Measurements from ENCODE around the gene SAFB. TPM values are rescaled to one million over a fixed set of nuclear protein-coding genes. Genes with fewer than 3 reads are reported as not detected.

The SAFB gene
- total RNA-seq, result 91.5 TPM

DNA sequence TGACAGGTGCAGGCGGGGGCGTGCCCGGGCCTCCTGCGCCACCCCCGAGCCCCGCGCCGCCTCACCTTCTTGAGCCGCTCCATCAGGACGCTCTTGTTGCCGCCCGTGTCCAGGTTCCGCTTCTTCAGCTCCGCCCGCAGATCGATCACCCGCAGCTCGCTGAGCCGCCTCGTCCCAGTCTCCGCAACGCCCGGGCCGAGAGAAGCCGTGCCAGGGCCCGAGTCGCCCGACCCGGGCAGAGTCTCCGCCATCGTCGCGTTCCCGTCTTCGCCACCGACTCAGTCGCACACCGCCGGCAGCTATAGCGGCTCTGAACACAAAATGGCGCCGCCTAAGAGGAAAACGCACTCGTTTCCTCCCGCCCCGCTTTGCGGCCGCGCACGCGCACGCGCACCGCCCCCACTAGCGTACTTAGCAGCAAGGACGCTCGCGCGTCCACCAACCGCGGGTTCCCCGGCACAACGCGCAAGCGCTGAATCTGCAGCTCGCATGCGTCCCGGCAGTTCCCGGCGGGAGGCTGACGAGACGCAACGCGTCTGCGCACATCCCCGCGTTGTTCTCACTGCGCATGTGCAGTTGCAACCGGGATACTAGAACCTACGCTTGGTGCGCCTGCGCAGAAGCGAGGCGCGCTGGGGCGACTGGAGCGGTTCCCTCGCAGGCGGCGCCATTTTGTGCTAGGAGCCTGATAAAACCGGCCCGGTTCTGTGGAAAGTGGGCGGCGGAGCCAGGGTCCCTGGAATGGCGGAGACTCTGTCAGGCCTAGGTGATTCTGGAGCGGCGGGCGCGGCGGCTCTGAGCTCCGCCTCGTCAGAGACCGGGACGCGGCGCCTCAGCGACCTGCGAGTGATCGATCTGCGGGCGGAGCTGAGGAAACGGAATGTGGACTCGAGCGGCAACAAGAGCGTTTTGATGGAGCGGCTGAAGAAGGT is at the start of gene SAFB, which contains the start of gene SAFB2:
Gene SAFB, plus strand, starts transcription at position 619 of the 932 bp plus-strand sequence. Its CDS starts 123 bp downstream, at position 742.
Gene SAFB2, minus strand, starts transcription at position 312 of the 932 bp plus-strand sequence. Its CDS starts 61 bp downstream, at position 251.
- peak; percentile 100 for DNase-seq

DNA sequence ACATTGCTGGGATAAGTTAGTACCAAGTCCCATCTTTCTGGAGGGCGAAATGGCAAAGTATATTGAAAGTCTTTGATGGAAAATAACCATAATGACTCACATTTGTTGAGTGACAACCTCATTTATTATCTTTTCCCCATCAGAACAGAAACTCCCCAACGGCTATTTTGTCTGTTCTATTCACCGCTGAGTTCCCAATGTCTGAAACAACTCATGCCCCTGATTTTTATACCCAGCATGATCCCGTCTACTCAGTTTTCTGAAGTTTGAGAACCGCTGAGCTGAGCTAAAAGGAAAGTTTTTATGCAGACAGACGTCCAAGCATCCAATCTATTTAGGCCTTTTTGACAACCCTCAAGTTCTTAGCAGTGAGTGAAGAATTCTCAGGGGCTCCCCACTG is 47.3 kb upstream of the SAFB start:
- DNase-seq, result no peak

DNA sequence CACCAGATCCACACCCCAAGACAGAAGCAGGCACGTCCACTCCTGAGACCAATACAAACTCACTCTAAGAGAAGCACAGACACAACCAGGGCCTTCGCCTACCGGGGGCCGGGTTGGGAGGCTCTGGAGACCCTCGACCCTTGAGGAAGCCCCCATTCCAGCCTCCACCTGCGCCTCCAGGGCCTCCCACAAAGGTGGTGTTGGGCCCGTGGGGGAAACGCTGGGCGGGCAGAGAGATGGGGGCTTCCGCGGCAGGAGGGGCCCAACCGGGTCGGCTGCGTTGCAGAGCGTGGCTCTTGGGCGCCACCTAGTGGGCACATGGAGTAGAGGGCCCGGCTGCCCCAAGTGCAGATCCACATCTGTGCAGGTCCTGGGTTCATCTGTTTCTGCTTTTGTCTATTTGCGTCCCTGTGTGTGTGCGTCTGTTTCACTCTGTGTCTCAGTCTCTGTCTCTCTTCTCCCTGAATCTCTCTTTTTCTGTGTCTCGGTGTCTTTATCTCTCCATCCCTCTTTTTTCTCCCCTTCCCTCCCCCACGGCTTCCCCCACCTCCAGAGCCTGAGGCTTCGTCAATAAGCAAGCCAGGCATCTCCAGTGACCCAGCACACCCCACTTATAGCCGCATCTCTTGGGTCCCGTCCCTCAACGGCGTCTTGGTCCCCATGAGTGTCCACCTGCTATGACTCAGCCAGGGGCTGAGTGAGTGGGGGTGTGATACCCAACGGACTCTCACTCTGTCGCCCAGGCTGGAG is 44.6 kb upstream of the SAFB start:
- peak; percentile 86 for DNase-seq

DNA sequence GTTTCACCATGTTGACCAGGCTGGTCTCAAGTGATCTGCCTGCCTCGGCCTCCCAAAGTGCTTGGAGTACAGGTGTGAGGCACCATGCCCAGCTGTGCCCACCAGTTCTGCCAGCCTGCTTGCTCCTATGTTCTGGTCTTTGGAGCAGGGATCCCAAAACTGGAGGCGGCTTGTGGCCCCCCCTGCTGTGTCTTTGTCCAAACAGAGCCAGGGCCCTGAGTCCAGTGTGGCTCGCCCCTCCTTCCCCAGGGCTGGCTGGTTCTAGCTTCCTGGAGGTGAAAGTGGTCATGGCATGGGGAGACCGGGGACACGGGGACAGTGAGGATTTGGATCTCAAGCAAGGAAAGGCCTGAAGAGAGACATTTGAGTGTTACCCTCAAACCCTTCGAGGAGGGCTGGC is 43.6 kb upstream of the SAFB start:
- no peak for DNase-seq

DNA sequence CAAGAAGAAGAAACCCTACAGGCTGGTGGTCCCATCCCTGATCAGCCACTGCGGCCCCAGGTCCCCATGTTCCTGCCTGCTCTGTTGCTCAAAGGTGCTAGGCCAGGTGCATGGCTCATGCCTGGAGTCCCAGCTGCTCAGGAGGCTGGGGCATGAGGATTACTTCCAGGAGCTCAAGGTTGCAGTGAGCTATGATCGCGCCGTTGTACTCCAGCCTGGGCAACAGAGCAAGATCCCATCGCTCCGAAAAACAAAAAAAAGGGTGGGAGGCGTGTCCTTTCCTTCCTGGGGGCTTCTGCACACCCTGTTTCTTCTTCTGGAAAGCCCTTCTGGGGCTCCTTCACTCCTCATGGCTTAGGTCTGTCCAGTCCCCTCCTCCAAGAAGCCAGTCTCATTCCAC is 43.2 kb upstream of the SAFB start:
- DNase-seq, result no peak

DNA sequence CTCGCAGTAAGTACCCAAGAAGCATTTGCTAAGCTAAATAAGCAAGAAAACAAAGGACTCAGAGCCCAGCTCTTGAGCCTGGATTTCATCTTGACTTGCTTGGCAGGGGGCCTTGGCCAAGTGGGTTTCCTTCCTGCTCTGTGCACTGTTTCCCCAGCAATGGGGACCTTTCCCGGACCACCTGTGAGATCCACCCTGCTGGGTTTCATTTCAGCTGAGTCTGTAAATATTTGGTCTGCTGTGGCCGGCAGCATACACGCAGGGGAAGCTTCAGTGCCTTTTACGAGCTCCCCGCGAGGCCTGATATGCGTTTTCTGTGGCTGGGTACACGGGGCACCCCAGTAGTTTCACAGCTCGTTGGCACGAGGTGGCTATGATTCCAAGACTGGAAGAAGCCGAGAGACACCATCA is 42.7 kb upstream of the SAFB start:
- DNase-seq, result peak; percentile 68

DNA sequence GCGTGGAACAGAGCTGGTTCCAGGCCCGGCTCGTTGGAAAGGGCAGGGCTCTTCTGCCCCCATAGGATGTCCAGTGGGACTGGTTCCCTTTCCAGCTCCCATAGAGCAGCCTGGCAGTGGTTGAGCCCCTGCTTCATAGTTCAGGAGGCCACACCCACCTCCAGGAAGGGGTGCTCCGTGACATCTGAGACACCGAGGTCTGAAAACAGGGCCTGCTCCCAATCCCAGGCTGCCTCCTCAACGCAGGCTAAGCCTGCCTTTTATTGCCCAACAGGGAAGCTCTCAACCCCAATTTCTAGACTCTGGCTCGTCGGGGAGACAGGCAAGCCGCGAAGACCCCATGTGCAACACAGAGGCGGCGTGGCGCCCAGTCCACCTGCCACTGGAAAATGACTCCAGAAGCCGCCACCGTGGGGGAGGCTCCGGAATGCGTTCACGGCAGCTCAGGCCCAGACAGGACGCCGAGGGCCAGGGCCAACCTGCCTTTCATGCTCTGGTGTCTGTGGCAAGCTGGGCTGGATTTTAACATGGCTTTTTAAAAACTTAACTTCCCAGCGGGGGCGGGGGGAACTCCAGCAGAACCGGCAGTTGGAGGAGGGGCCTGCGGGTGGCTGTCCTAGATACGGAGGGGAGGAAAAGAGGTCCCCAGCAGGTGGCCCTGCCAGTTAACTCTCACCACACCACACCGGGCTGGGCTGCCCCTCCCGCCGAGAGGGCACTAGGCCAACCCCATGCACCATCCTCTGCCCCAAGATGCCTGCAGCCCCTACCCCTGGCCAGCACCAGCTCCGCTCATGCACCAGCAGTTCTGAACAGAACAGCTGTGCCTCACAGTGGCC is 37.2 kb upstream of the SAFB start:
- DNase-seq, result peak; percentile 86

DNA sequence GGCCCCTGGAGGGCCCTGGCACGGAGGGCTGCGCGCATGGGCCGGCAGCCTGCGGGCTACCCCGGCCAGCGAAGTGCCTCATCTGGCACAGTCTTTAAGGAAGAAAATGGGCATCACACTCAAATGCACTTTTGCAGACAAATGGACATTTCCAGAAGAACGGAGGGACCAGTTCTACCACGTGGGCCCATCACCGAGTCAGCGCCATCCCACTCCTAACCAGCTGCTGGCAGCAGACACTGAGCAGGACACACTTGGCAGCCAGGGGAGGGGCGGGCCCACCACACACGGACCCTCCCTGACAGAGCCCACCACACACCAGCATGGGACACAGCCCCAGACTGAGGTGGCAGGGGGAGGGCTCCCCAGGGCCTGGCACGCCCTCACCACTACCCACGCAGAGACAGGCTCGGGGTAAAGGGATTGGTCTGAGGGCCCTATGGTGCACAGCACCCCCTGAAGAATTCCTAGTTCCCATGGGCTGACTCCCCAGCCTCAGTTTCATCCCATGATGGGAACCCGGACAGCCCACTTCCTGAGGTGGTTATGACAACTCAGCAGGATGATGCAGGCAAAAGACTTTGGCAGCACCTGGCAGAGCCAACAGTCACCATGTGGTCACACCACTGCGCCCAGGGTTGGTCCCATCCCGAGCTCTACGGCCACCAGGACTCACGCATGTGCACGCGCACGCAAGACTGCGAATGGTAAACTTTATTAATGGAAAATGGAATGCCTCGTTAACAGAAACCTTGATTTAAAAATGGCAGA is 36.4 kb upstream of the SAFB start:
- DNase-seq, result no peak

DNA sequence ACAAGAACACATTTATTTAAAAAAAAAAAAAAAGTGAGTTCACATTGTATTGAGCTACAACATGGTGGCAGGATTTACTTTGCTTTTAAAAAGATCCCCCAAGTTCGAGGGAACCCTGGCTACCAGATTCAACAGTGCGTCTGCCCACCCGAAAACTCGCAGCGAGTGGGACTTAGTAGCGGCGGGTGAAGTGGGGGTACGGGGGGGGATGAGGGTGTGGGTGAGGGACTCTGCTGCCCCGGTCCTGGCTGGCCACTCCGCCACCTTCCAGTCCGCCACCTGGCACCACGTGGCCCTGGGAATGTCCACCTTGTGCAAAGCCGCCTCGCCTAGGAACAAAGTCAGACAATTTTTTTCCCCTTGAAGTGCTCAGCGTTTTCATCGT is 35.8 kb upstream of the SAFB start:
- DNase-seq, result no peak

DNA sequence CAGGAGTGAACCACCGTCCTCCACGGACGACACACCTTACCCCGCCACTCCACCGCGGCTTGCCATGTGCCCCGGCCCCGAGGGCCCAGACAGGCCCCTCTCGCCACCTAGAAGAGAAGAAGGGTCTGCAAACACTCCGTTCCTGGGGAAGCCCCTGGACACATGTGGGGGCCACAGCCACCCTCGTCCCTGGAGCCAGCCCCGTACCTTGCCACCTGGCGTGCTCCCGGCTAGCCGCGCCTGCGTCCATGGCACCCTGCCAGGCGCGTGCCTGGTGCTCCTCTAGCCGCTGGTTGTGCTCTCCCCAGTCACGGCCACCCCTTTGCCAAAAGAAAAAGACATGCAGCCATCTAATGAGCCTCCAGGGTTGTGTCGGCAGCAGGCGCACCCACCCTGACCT is 35.2 kb upstream of the SAFB start:
- DNase-seq, result no peak

DNA sequence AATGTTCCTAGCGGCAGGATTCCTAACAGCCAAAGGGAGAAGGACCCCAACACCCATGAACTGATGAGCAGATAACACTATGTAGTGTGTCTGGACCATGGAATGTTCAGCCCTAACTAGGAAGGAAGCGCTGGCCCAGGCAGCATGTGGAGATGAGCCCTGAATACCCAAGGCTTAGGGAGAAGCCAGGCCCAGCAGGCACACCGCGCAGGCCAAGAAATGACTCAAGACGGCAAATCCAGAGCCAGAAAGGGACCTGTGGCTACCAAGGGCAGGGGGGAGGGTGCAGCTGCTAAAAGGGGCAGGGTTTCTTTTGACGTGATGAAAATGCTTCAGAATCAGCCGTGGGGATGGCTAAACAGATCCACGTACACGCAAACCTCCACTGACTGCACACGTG is 34.4 kb upstream of the SAFB start:
- no peak for DNase-seq

DNA sequence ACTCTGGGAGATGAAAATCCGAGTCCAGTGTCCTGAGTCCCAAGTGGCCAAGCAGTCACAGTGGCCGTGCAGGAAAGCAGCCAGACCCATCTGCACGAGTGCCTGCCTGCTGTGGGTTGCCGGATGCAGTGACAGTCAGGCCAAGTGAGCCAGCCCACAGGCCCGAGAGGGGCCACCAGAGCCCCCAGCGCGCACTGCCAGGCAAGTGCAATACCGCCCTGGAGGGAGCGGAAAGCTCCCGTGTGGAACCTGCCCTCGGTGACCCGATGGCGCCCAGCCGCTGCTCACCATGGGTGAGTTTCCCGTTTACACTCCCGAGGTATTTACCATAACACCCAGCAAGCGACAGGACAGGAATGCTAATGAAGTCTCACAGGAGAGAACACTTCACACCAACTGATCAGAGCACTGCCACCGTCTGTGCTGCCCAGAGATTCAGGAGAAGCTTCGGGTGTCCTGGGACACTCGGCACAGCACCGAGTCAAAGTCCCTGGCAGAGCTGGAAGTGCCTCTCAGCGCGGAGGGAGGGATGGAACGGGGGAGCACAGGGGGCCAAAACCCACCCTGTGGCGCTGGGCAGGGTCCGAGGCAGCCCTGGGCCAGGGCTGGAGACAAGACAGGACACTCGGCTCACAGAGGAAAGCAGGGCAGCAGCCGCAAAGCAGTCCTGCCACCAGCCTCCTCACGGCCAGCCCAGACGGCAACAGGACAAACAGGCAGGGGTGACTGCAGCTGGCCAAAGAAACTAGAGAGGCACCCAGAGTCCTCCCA is 33.8 kb upstream of the SAFB start:
- no peak for DNase-seq

DNA sequence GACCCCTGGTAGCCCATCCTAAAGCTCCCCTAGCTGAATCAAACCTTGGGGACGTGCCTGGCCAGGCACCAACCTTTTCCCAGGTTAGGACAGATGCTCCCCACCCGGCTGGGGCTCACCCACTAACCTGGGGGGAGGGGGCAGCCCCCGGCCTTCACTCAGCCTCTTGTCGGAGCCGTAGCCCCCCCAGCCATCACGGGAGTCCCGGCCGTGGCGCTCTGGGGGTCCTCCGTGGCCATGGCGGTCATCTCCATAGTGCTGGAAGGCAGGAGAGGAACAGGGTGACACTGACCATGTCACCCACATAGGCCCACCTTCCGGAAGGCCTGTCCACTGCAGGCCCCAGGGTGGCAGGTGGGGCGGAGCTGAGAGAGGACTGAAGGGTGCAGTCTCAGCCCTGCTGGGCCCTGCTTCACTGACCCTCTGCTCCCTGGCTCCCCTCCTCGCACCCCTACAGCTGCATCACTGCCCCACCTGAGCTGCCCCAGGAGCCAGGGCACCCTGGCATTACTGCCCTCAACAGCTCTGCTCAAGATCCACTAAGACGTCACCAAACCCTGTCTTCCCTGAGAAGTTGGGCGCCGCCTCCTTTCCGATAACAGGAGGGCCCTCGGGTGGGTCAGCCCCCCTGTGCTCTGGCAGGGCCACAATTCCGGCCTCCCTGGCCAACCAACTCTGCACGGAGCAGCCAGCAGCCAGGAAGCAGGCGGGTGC is 32.6 kb upstream of the SAFB start:
- DNase-seq, result no peak

DNA sequence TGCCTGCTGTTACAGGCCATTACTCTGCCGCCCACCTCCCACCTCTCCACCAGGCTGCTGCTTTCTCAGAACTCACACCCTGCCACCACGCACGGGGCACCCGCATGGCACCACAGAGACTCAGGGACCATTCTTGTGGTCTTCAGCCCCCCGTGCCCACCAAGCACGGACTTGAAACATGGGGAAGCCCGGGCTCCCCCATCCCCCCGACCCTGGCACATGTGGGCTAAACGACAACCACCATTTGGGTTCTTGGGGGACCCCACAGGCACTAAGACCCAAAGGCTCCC is 32.1 kb upstream of the SAFB start:
- DNase-seq, result no peak

DNA sequence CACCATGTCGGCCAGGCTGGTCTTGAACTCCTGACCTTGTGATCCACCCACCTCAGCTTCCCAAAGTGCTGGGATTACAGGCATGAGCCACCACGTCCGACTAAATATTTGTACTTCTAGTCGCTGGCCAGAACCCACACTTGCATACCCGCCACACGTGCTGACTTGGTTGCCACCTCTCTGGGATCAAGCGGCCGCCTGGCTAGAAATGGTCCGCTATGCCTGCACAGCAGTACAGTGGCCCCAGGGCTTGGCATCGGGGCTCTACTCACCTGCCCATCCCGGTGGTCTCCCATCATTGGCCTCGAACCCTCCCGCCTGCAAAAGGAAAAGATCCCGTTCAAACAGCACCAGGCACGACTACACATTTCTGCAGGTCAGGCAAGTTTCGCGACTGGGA is 31.4 kb upstream of the SAFB start:
- DNase-seq, result no peak

DNA sequence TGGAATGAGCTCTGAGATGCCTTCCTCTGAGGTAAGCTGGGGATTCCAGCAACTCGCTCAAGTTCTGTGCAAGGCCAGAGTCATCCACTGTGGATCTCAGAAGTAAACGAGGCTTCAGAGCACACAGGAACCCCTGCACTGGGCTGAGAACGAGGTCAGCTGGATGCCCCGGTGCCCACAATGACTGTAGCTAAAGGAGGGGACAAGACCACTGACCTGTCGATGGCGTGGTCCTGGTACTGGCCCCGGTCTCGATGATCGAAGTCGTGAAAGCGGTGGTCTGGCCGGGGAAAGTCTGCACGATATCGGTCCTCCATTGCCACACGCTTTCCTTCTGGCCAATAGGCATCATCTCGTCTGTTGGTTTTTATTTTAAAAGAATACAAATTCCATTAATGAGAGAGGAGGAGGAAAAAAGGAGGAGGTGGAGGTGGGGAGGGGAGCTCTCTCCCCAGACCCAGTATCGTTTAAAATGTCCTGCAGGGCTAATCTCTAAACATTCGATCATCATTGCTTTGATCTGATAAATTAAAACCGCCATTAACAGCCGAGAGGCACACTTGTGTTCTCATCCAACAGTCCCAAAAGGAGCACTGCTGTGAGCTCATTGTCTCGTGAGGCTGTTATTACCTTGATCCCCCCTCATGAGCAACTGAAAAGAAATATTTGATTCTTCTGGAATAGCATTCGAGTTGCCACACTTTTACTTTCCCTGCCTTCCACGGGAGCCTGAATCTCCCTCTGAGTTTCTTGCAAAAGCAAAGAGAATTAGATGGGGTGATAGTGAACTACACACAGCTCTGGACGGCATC is 30.1 kb upstream of the SAFB start:
- DNase-seq, result no peak

DNA sequence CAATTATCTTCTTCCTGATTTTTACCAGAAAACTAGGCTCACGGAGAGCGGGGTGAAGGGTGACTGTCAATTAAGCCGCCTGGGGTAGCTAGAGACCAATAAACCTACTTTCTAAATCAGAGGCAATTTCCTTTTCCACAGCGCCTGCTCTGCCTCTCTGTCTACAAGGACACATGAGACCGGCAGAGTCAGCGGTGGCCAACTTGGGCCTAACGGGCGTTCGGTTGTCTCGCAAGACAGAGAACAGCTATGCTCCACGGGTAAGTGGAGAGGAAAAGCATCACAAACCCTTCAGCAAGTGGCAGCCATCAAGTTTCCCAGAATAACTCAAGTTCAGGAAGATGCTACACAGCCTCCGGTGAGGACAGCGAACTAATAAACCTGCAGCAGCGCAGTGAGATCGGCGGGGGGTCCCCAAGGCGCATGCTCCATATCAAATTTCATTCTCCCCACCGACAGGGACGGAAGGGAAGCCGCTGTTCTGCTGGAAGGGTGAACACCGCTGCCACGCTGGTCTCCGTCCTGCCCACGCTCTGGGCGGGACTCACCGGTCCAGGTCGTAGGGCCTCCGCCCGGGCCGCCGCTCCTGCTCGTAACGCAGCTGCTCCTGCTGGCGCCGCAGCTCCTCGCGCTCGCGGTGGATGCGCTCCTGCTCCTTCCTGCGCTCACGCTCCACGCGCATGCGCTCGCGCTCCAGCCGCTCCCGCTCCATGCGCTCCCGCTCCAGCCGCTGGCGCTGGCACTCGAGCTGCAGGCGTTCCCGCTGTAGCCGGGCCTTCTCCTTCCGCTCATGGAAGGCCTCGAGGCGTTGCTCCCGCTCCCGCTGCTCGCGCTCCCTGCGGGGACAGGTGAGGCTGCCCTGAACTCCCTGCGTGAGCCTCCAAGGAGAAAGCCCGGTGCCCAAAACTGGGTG is 29.3 kb upstream of the SAFB start:
- peak; percentile 29 for DNase-seq

DNA sequence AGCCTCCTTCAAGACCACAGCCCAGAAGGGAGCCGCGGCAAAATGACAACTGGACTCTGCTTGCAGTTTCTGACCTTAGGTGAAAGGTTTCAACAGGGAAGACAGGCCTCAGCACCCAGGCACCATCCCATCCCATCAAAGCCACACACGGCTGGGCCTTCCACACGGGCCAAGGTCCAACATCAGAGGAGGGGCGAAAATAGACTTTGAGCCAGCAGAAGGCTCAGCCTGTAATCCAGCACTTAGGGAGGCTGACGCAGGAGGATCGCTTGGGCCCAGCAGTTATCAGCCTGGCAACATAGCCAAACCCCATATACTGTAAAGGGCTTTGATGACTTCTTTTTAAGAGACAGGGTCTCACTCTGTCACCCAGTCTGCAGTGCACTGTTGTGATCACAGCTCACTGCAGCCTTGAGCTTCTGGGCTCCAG is 28.3 kb upstream of the SAFB start:
- DNase-seq, result no peak

All from tongue (tissue), 2 donors.